Activated CD8-positive, alpha-beta T cell treated with anti-CD3 and anti-CD28 coated beads, Interleukin-2, amount 10 ng/mL, durations not matched to agents 7 days and 5 days (primary cell): Measurements from ENCODE around the gene IL37. TPM values are rescaled to one million over a fixed set of nuclear protein-coding genes. Genes with fewer than 3 reads are reported as not detected.

Source experiments
- ATAC-seq: fragments of 150-1000 bp; cut with Tn5 transposase; one replicate; pipeline ENCODE4 v1.10.0; 2021; ENCODE audit warnings: moderate library complexity
- CTCF ChIA-PET: fragments of 350-600 bp; sonication (Branson Sonifier 250); formaldehyde crosslinking; loops from one replicate; lab custom pipeline; 2021; ENCODE audit warnings: antibody characterized with exemption; lab: Charles Lee
- POLR2A ChIA-PET: fragments of 350-600 bp; sonication (Branson Sonifier 250); formaldehyde crosslinking; loops from one replicate; lab custom pipeline; 2021; ENCODE audit warnings: antibody characterized with exemption; lab: Charles Lee
- DNase-seq: peaks from one replicate; pipeline ENCODE4 v3.0.0-alpha.2; 2020
- H3K27ac Mint-ChIP-seq: one replicate; pipeline ENCODE4 v1.8.0; 2021; ENCODE audit warnings: mild to moderate bottlenecking, mixed read lengths
- H3K27me3 Mint-ChIP-seq: one replicate; pipeline ENCODE4 v1.8.0; 2021; ENCODE audit warnings: low read depth, mixed read lengths
- H3K36me3 Mint-ChIP-seq: one replicate; pipeline ENCODE4 v1.8.0; 2021; ENCODE audit warnings: low read depth, mixed read lengths
- H3K4me1 Mint-ChIP-seq: one replicate; pipeline ENCODE4 v1.8.0; 2021; ENCODE audit warnings: low read depth, mixed read lengths
- H3K4me3 Mint-ChIP-seq: one replicate; pipeline ENCODE4 v1.8.0; 2021; ENCODE audit warnings: mild to moderate bottlenecking, mixed read lengths
- H3K9me3 Mint-ChIP-seq: one replicate; pipeline ENCODE4 v1.8.0; 2022; ENCODE audit warnings: mixed read lengths; ENCODE audit not compliant: insufficient read depth
- total RNA-seq, 2 experiments: library from RNA; stranded (reverse); gene quantifications; one replicate each; pipeline ENCODE4 v1.2.3, GENCODE V29; 2021

Gene IL37
- not detected for total RNA-seq

GRCh38 chr2:112910865-112911264 lies at the start of gene IL37:
Gene IL37, plus strand, starts transcription at chr2:112911165. Its CDS starts 1,848 bp downstream, at chr2:112913013.
- Mint-ChIP-seq H3K4me1 (peaks cover 6% of the 10 kb centered on the region), H3K27ac (no peak within 1 kb of the TSS), H3K4me3 (no peak within 1 kb of the TSS), H3K27me3 (no peaks in the 10 kb centered on the region), H3K36me3 (no peaks in the 10 kb centered on the region), H3K9me3 (no peaks in the 10 kb centered on the region)
- ChIA-PET CTCF (interaction anchor here (1.0 to 1.2 kb wide), 3 partner anchors 11 to 161 kb away, joined by 3 read pairs; no protein-coding TSS in a partner anchor), POLR2A (no interaction called here)
- ATAC-seq (no peak), DNase-seq (no peak)

GRCh38 chr2:112864072-112864471 lies 46.9 kb upstream of the IL37 start:
- CTCF ChIA-PET: no interaction called here
- H3K4me3 Mint-ChIP-seq: no peak overlapping the region
- ATAC-seq: no peak

GRCh38 chr2:112866128-112866835 lies 44.7 kb upstream of the IL37 start:
- peaks cover 2% of the 10 kb centered on the region for H3K4me1 Mint-ChIP-seq
- H3K27ac Mint-ChIP-seq: no peak overlapping the region
- POLR2A ChIA-PET: no interaction called here
- no peak overlapping the region for H3K4me3 Mint-ChIP-seq
- DNase-seq: no peak
- peaks cover 20% of the 10 kb centered on the region for H3K9me3 Mint-ChIP-seq
- ATAC-seq: no peak
- peaks cover 36% of the 10 kb centered on the region for H3K27me3 Mint-ChIP-seq
- peaks cover 3% of the 10 kb centered on the region for H3K36me3 Mint-ChIP-seq
- CTCF ChIA-PET: no interaction called here

More at GRCh38 chr2:112864072-112864471, 46.9 kb upstream of the IL37 start:
- no peak for DNase-seq
- peaks cover under 1% of the 10 kb centered on the region for H3K36me3 Mint-ChIP-seq
- no peak overlapping the region for H3K27ac Mint-ChIP-seq
- peaks cover 30% of the 10 kb centered on the region for H3K9me3 Mint-ChIP-seq
- H3K4me1 Mint-ChIP-seq: peaks cover 2% of the 10 kb centered on the region
- H3K27me3 Mint-ChIP-seq: peaks cover 24% of the 10 kb centered on the region
- POLR2A ChIA-PET: no interaction called here

- no peak overlapping the region for H3K27ac Mint-ChIP-seq
- ATAC-seq (no peak), DNase-seq (no peak)
- peaks cover 2% of the 10 kb centered on the region for H3K4me1 Mint-ChIP-seq
- peaks cover 49% of the 10 kb centered on the region for H3K27me3 Mint-ChIP-seq
- ChIA-PET CTCF (interaction anchor here (2.1 kb wide), 1 partner anchor 17 kb away, joined by 7 read pairs; no protein-coding TSS in a partner anchor), POLR2A (no interaction called here)
- H3K9me3 Mint-ChIP-seq: peaks cover 10% of the 10 kb centered on the region
- peaks cover 3% of the 10 kb centered on the region for H3K36me3 Mint-ChIP-seq
- H3K4me3 Mint-ChIP-seq: no peak overlapping the region
Observed at GRCh38 chr2:112867701-112868631, 43.0 kb upstream of the IL37 start.

GRCh38 chr2:112869258-112869842 lies 41.6 kb upstream of the IL37 start:
- ChIA-PET POLR2A (no interaction called here), CTCF (no interaction called here)
- Mint-ChIP-seq H3K27ac (no peak overlapping the region), H3K4me1 (peaks cover 2% of the 10 kb centered on the region), H3K4me3 (no peak overlapping the region), H3K36me3 (peaks cover 3% of the 10 kb centered on the region), H3K27me3 (peaks cover 52% of the 10 kb centered on the region), H3K9me3 (peaks cover 10% of the 10 kb centered on the region)
- DNase-seq (no peak), ATAC-seq (no peak)

- Mint-ChIP-seq H3K36me3 (peaks cover 3% of the 10 kb centered on the region), H3K4me3 (no peak overlapping the region), H3K27ac (no peak overlapping the region), H3K4me1 (peaks cover 2% of the 10 kb centered on the region), H3K27me3 (peaks cover 51% of the 10 kb centered on the region), H3K9me3 (peaks cover 8% of the 10 kb centered on the region)
- POLR2A ChIA-PET: no interaction called here
- no peak for ATAC-seq
- no peak for DNase-seq
- CTCF ChIA-PET: interaction anchor here (1.8 kb wide), 1 partner anchor 14 kb away, joined by 5 read pairs; no protein-coding TSS in a partner anchor
Observed at GRCh38 chr2:112870841-112871835, 39.8 kb upstream of the IL37 start.

GRCh38 chr2:112876257-112876970 lies 34.6 kb upstream of the IL37 start:
- no peak overlapping the region for H3K27ac Mint-ChIP-seq
- no peaks in the 10 kb centered on the region for H3K36me3 Mint-ChIP-seq
- DNase-seq (no peak), ATAC-seq (no peak)
- peaks cover 26% of the 10 kb centered on the region for H3K27me3 Mint-ChIP-seq
- H3K9me3 Mint-ChIP-seq: no peaks in the 10 kb centered on the region
- POLR2A ChIA-PET: no interaction called here
- CTCF ChIA-PET: no interaction called here
- no peak overlapping the region for H3K4me3 Mint-ChIP-seq
- peaks cover 19% of the 10 kb centered on the region for H3K4me1 Mint-ChIP-seq

GRCh38 chr2:112876971-112877361 lies 34.0 kb upstream of the IL37 start:
- DNase-seq (no peak), ATAC-seq (no peak)
- no peaks in the 10 kb centered on the region for H3K9me3 Mint-ChIP-seq
- H3K4me1 Mint-ChIP-seq: peaks cover 21% of the 10 kb centered on the region
- H3K36me3 Mint-ChIP-seq: no peaks in the 10 kb centered on the region
- peaks cover 21% of the 10 kb centered on the region for H3K27me3 Mint-ChIP-seq
- H3K27ac Mint-ChIP-seq: no peak overlapping the region
- ChIA-PET CTCF (interaction anchor here (1.2 kb wide), 1 partner anchor 124 kb away, joined by 3 read pairs; no protein-coding TSS in a partner anchor), POLR2A (no interaction called here)
- H3K4me3 Mint-ChIP-seq: no peak overlapping the region

GRCh38 chr2:112877423-112877822 lies 33.5 kb upstream of the IL37 start:
- Mint-ChIP-seq H3K27me3 (peaks cover 17% of the 10 kb centered on the region), H3K4me1 (peaks cover 21% of the 10 kb centered on the region), H3K27ac (no peak overlapping the region), H3K36me3 (no peaks in the 10 kb centered on the region), H3K9me3 (no peaks in the 10 kb centered on the region), H3K4me3 (no peak overlapping the region)
- ATAC-seq (no peak), DNase-seq (no peak)
- POLR2A ChIA-PET: no interaction called here
- CTCF ChIA-PET: interaction anchor here (1.2 to 5.6 kb wide), 2 partner anchors 64 to 124 kb away, joined by 3 to 28 read pairs; no protein-coding TSS in a partner anchor

- peaks cover 21% of the 10 kb centered on the region for H3K4me1 Mint-ChIP-seq
- DNase-seq: no peak
- ChIA-PET CTCF (interaction anchor here (1.0 to 5.6 kb wide), 3 partner anchors 62 to 280 kb away, joined by 4 to 28 read pairs (median 18); no protein-coding TSS in a partner anchor), POLR2A (no interaction called here)
- peaks cover 6% of the 10 kb centered on the region for H3K27me3 Mint-ChIP-seq
- ATAC-seq: no peak
- no peaks in the 10 kb centered on the region for H3K9me3 Mint-ChIP-seq
- H3K36me3 Mint-ChIP-seq: no peaks in the 10 kb centered on the region
- no peak overlapping the region for H3K27ac Mint-ChIP-seq
- no peak overlapping the region for H3K4me3 Mint-ChIP-seq
Observed at GRCh38 chr2:112879491-112880041, 31.4 kb upstream of the IL37 start.
